NB4 (cell line): ENCODE measurements around the gene ZNF236.
A peak's percentile ranks its signal among the peaks of the same experiment; 100 is the strongest.

Experiments
- DNase-seq: peaks from one replicate; pipeline ENCODE4 v3.0.0; 2010; ENCODE audit warnings: low read depth
- H3K4me3 ChIP-seq: one replicate; pipeline ENCODE4 v1.5.1; 2011; ENCODE audit warnings: mild to moderate bottlenecking, low read depth, low read length, moderate library complexity
- CTCF ChIP-seq: IDR thresholded peaks from one replicate; pipeline ENCODE4 v1.5.1; 2012; ENCODE audit warnings: low read depth, low read length
- MAX ChIP-seq: IDR thresholded peaks from 2 replicates; pipeline ENCODE4 v1.6.1; 2011; ENCODE audit warnings: low read depth, low read length
- MYC ChIP-seq: IDR thresholded peaks from 2 replicates; pipeline ENCODE4 v1.6.1; 2011; ENCODE audit warnings: low read depth, low read length
- POLR2A ChIP-seq: IDR thresholded peaks from 2 replicates; pipeline ENCODE4 v1.6.1; 2011; ENCODE audit warnings: mild to moderate bottlenecking; ENCODE audit not compliant: insufficient read length; ENCODE audit errors: extremely low read depth

ZNF236 gene

GRCh38 chr18:77003316-77003715 lies 181.0 kb downstream of the ZNF236 start:
- TF ChIP-seq MYC (no peak), POLR2A (no peak), CTCF (no peak), MAX (no peak)
- DNase-seq = no peak

GRCh38 chr18:77004555-77005380 lies 182.4 kb downstream of the ZNF236 start:
- H3K4me3 ChIP-seq = no peak overlapping the region
- TF ChIP-seq CTCF = no peak
- no peak for TF ChIP-seq POLR2A
- TF ChIP-seq MYC = no peak
- TF ChIP-seq MAX = no peak
- no peak for DNase-seq

More at GRCh38 chr18:77003316-77003715, 181.0 kb downstream of the ZNF236 start:
- H3K4me3 ChIP-seq = no peak overlapping the region

- TF ChIP-seq MAX = no peak
- no peak for TF ChIP-seq CTCF
- no peak for TF ChIP-seq POLR2A
- TF ChIP-seq MYC = no peak
- no peak for DNase-seq
- no peak overlapping the region for H3K4me3 ChIP-seq
Observed at GRCh38 chr18:77005651-77006195, 183.4 kb downstream of the ZNF236 start.

- DNase-seq = peak; percentile 48
- H3K4me3 ChIP-seq = no peak overlapping the region
- no peak for TF ChIP-seq CTCF
- TF ChIP-seq MYC = no peak
- no peak for TF ChIP-seq POLR2A
- TF ChIP-seq MAX = no peak
Observed at GRCh38 chr18:77006305-77007175, 184.2 kb downstream of the ZNF236 start.

GRCh38 chr18:77007251-77007650 lies 184.9 kb downstream of the ZNF236 start:
- no peak for DNase-seq
- H3K4me3 ChIP-seq = no peak overlapping the region
- TF ChIP-seq MAX (no peak), MYC (no peak), CTCF (no peak), POLR2A (no peak)
